HepG2 (cell line): ENCODE measurements around the gene PFDN2. TPM values are rescaled to one million over a fixed set of nuclear protein-coding genes. Genes with fewer than 3 reads are reported as not detected.

Experiments used
- ATAC-seq: fragments of 200-7000 bp; cut with Tn5 transposase; 3 replicates; pipeline ENCODE4 v1.9.1; 2020; ENCODE audit warnings: mild to moderate bottlenecking, moderate library complexity
- BruUV-seq: library from RNA; stranded (reverse); fragments of 400-500 nt; replicated peaks from 2 replicates; lab custom pipeline; 2021; lab: Mats Ljungman, UMichigan
- CTCF ChIA-PET: fragments of 300-600 bp; formaldehyde crosslinking; extraction: SDS; loops from one replicate; lab custom pipeline; 2021; ENCODE audit warnings: low total read pairs, inconsistent platforms, low intra/inter-chr PET ratio; lab: Yijun Ruan, JAX
- POLR2A ChIA-PET: fragments of 350-600 bp; sonication (Branson Sonifier 250); formaldehyde crosslinking; loops from one replicate; lab custom pipeline; 2020; ENCODE audit warnings: antibody characterized with exemption, inconsistent platforms; lab: Yijun Ruan, JAX
- DNase-seq: peaks from one replicate; pipeline ENCODE4 v3.0.0-alpha.2; 2015; ENCODE audit warnings: low spot score
- FAIRE-seq: peaks from 3 replicates; lab custom pipeline; 2011; peaks lifted over from hg19 to GRCh38; lab: Jason Lieb, UNC
- H2AFZ ChIP-seq: one replicate; pipeline ENCODE4 v1.6.1; 2011; ENCODE audit warnings: low read length, inconsistent platforms
- H3K27ac ChIP-seq: fragments of 300-600 bp; 3 replicates; pipeline ENCODE4 v1.8.0; 2011; ENCODE audit warnings: mixed run types, mild to moderate bottlenecking, mixed read lengths, low read length, inconsistent platforms; ENCODE audit not compliant: insufficient read depth; ENCODE audit errors: extremely low read length
- H3K27me3 ChIP-seq, 2 experiments: fragments of 200-600 bp in 1 of 2; 2 replicates in 1 of 2; 3 replicates in 1 of 2; pipeline versions ENCODE4 v1.6.0 to v1.8.0; 2011; ENCODE audit warnings: low read length in 2 of 2, mild to moderate bottlenecking in 2 of 2, moderate library complexity in 2 of 2, inconsistent platforms in 1 of 2; ENCODE audit not compliant: insufficient read depth in 2 of 2, control insufficient read depth in 1 of 2
- H3K36me3 ChIP-seq, 2 experiments: fragments of 200-600 bp in 1 of 2; replicated peaks in 1 of 2; 2 replicates in 1 of 2; 3 replicates in 1 of 2; pipeline versions ENCODE4 v1.5.1 to v1.8.0; 2011; ENCODE audit warnings: low read length in 2 of 2, inconsistent platforms in 1 of 2; ENCODE audit not compliant: insufficient read depth in 2 of 2, control insufficient read depth in 1 of 2
- H3K4me1 ChIP-seq: 2 replicates; pipeline ENCODE4 v1.5.1; 2012; ENCODE audit warnings: low read length, inconsistent platforms; ENCODE audit not compliant: insufficient read depth
- H3K4me2 ChIP-seq: 2 replicates; pipeline ENCODE4 v1.6.0; 2011; ENCODE audit warnings: low read depth, low read length, inconsistent platforms
- H3K4me3 ChIP-seq, 3 experiments: fragments of 200-600 bp in 1 of 3; sonication (generic), shearing (Covaris generic) in 1 of 3; replicated peaks in 1 of 3; 2 replicates each; pipeline ENCODE4 v1.5.1; 2011 to 2016; ENCODE audit warnings: low read length in 3 of 3, inconsistent platforms in 2 of 3, low read depth in 2 of 3, mild to moderate bottlenecking in 2 of 3, control low read depth in 1 of 3, mixed read lengths in 1 of 3; ENCODE audit not compliant: insufficient read depth in 1 of 3
- H3K79me2 ChIP-seq: one replicate; pipeline ENCODE4 v1.6.1; 2011; ENCODE audit warnings: low read length, inconsistent platforms; ENCODE audit not compliant: insufficient read depth
- H3K9ac ChIP-seq: 2 replicates; pipeline ENCODE4 v1.6.0; 2011; ENCODE audit warnings: mild to moderate bottlenecking, low read depth, low read length, inconsistent platforms; ENCODE audit not compliant: insufficient read depth
- H3K9me3 ChIP-seq: 2 replicates; pipeline ENCODE4 v1.5.1; 2012; ENCODE audit warnings: mild to moderate bottlenecking, low read length
- H4K20me1 ChIP-seq: 2 replicates; pipeline ENCODE4 v1.6.0; 2011; ENCODE audit warnings: inconsistent platforms, mild to moderate bottlenecking, low read length, moderate library complexity; ENCODE audit not compliant: insufficient read depth
- CC2D1A ChIP-seq: sonication (generic); formaldehyde crosslinking; IDR thresholded peaks from 2 replicates; pipeline ENCODE4 v1.8.1; 2023; ENCODE audit warnings: mild to moderate bottlenecking, missing genetic modification reagents
- MXD1 ChIP-seq: sonication (generic); formaldehyde crosslinking; IDR thresholded peaks from 2 replicates; pipeline ENCODE4 v1.4.0; 2020; ENCODE audit warnings: mild to moderate bottlenecking, missing genetic modification reagents
- ZNF280D ChIP-seq: sonication (generic); formaldehyde crosslinking; IDR thresholded peaks from 2 replicates; pipeline ENCODE4 v1.5.1; 2020; ENCODE audit warnings: mild to moderate bottlenecking, missing genetic modification reagents
- WGBS: methylation state at CpG from one replicate; pipeline ENCODE4 v1.1.6; 2017; ENCODE audit warnings: low lambda C conversion rate; 5-methylcytosine and 5-hydroxymethylcytosine counted together
- in situ Hi-C: cut with HindIII; loops from 2 replicates; pipeline ENCODE4 v1.10.0; 2017; ENCODE audit warnings: low pct_unique_long_range_greater_than_20kb; ENCODE audit not compliant: extremely low pct_ligation_motif_present
- intact Hi-C: fragments of 100-400 bp; cut with micrococcal nuclease; formaldehyde crosslinking; loops from one replicate; pipeline ENCODE4 v1.10.0; 2022; ENCODE audit not compliant: unreplicated experiment
- polyA plus RNA-seq, 8 experiments: library from polyadenylated mRNA; depleted of rRNA in 3 of 8; stranded (reverse) in 7 of 8; unstranded in 1 of 8; fragments of >200 nt; fragmentation: Illumina TruSeq in 4 of 8; extraction: Trizol in 4 of 8; gene quantifications; 2 replicates each; pipeline versions ENCODE4 v1.2.1 to v1.2.3, GENCODE V29; 2011 to 2016; ENCODE audit warnings: low read depth in 4 of 8, missing spikeins in 1 of 8, mixed read lengths in 1 of 8; ENCODE audit not compliant: insufficient read depth in 1 of 8
- total RNA-seq, 5 experiments: library from RNA; depleted of rRNA; stranded (reverse); fragments of >200 nt; fragmentation: Illumina TruSeq; extraction: Trizol; gene quantifications; 2 replicates each; pipeline ENCODE4 v1.2.3, GENCODE V29; 2016; ENCODE audit warnings: low read depth in 1 of 5

PFDN2 gene
- total and polyA plus RNA-seq, 2 of the 13 experiments (the other 11 are each of a cell fraction or from before 2014, with no cell fraction given): 62.6 to 63.6 TPM

- no peak for TF ChIP-seq ZNF280D
- no peak for TF ChIP-seq MXD1 (CRISPR knock-in tag)
Observed at GRCh38 chr1:161059293-161059692, 58.5 kb downstream of the PFDN2 start (continued).

- Histone ChIP-seq H3K9ac (no peak overlapping the region), H3K27ac (no peak overlapping the region), H3K4me2 (no peak overlapping the region), H3K4me1 (peaks cover 10% of the 10 kb centered on the region), H3K4me3 (no peak overlapping the region), H4K20me1 (no peaks in the 10 kb centered on the region), H3K36me3 (no peaks in the 10 kb centered on the region), H3K79me2 (no peaks in the 10 kb centered on the region), H2AFZ (no peak overlapping the region), H3K27me3 (no peaks in the 10 kb centered on the region), H3K9me3 (no peaks in the 10 kb centered on the region)
- ATAC-seq (no peak), FAIRE-seq (no peak), DNase-seq (no peak)
- in situ Hi-C loops (loop anchor here (5.0 kb wide), 1 partner anchor 47 kb away; no protein-coding TSS in a partner anchor), intact Hi-C loops (no loop called here)
- no TSS peak for BruUV-seq
- WGBS: 47% methylated on average over 6 of the region's 7 CpGs
- TF ChIP-seq CC2D1A (CRISPR knock-in tag): no peak
- POLR2A ChIA-PET: interaction anchor here (1.5 kb wide), 1 partner anchor 10 kb away, joined by 6 read pairs; the partner anchor contains the start of gene USF1
- CTCF ChIA-PET: no interaction called here
Observed at GRCh38 chr1:161054805-161055204, 63.0 kb downstream of the PFDN2 start.
